Ishikawa (cell line): ENCODE measurements around the gene DHRS12.

ENCODE experiments used
- CEBPB ChIP-seq: IDR thresholded peaks from 2 replicates; pipeline ENCODE4 v1.6.1; 2012
- EGR1 ChIP-seq: IDR thresholded peaks from 2 replicates; pipeline ENCODE4 v1.6.1; 2012
- EP300 ChIP-seq: IDR thresholded peaks from 2 replicates; pipeline ENCODE4 v1.6.1; 2012; ENCODE audit warnings: borderline replicate concordance
- FOXM1 ChIP-seq: IDR thresholded peaks from 2 replicates; pipeline ENCODE4 v1.6.1; 2012; ENCODE audit warnings: low read depth, borderline replicate concordance
- NFIC ChIP-seq: IDR thresholded peaks from 2 replicates; pipeline ENCODE4 v1.6.1; 2012
- TEAD4 ChIP-seq: IDR thresholded peaks from 2 replicates; pipeline ENCODE4 v1.6.1; 2012
- YY1 ChIP-seq: IDR thresholded peaks from 2 replicates; pipeline ENCODE4 v1.6.1; 2012; ENCODE audit warnings: low read depth
- ZBTB7A ChIP-seq: IDR thresholded peaks from 2 replicates; pipeline ENCODE4 v1.6.1; 2012; ENCODE audit warnings: low read depth
- TF ChIP-seq, protein P1 (sequence below): IDR thresholded peaks from 2 replicates; pipeline ENCODE4 v1.6.1; 2012; ENCODE audit warnings: low read depth, mild to moderate bottlenecking

DNA sequence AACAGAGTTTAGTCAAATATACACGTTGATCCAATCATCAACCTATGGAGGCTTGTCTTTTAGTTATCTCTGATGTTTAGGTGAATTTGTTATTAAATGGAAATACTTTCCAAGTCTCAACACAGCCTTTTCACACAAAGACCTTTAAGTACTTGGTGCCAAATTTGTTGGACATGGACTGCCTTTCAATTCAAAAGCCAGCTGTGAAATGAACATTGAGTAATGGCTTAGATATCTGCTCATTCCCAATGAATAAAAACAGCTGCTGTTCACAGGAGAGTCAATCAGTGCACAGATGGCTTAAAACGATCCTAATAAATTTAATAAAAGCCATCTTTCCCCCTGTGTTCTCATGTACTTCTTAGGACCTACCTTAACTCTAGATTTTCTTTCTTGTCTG, 19.9 kb upstream of the DHRS12 start:
- TF ChIP-seq EGR1 = no peak
- no peak for TF ChIP-seq ZBTB7A
- TF ChIP-seq NFIC = no peak
- no peak for TF ChIP-seq CEBPB
- TF ChIP-seq EP300 = no peak
- no peak for TF ChIP-seq TEAD4
- TF ChIP-seq YY1 = no peak
- no peak for TF ChIP-seq FOXM1
- TF ChIP-seq, protein P1, sequence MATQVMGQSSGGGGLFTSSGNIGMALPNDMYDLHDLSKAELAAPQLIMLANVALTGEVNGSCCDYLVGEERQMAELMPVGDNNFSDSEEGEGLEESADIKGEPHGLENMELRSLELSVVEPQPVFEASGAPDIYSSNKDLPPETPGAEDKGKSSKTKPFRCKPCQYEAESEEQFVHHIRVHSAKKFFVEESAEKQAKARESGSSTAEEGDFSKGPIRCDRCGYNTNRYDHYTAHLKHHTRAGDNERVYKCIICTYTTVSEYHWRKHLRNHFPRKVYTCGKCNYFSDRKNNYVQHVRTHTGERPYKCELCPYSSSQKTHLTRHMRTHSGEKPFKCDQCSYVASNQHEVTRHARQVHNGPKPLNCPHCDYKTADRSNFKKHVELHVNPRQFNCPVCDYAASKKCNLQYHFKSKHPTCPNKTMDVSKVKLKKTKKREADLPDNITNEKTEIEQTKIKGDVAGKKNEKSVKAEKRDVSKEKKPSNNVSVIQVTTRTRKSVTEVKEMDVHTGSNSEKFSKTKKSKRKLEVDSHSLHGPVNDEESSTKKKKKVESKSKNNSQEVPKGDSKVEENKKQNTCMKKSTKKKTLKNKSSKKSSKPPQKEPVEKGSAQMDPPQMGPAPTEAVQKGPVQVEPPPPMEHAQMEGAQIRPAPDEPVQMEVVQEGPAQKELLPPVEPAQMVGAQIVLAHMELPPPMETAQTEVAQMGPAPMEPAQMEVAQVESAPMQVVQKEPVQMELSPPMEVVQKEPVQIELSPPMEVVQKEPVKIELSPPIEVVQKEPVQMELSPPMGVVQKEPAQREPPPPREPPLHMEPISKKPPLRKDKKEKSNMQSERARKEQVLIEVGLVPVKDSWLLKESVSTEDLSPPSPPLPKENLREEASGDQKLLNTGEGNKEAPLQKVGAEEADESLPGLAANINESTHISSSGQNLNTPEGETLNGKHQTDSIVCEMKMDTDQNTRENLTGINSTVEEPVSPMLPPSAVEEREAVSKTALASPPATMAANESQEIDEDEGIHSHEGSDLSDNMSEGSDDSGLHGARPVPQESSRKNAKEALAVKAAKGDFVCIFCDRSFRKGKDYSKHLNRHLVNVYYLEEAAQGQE = no peak
